HL-60/S4 (cell line): ENCODE data around the gene ERI3.

Experiments
- in situ Hi-C: fragments of 300-500 bp; cut with MboI; formaldehyde crosslinking; loops from 2 replicates; pipeline ENCODE4 v1.14.3; 2022; ENCODE audit warnings: low sequenced_read_pairs

The ERI3 gene

GRCh38 chr1:44351289-44351688, 3.8 kb downstream of the ERI3 start:
- in situ Hi-C loops = no loop called here

GRCh38 chr1:44348061-44348485, 7.0 kb downstream of the ERI3 start:
- in situ Hi-C loops = no loop called here

- in situ Hi-C loops = no loop called here
Measured at GRCh38 chr1:44347280-44347679, 7.8 kb downstream of the ERI3 start.

GRCh38 chr1:44346878-44347277, 8.2 kb downstream of the ERI3 start:
- in situ Hi-C loops = no loop called here

GRCh38 chr1:44346184-44346583, 8.9 kb downstream of the ERI3 start:
- in situ Hi-C loops = no loop called here

GRCh38 chr1:44345187-44345775, 9.8 kb downstream of the ERI3 start:
- in situ Hi-C loops = no loop called here

GRCh38 chr1:44339731-44340130, 15.3 kb downstream of the ERI3 start:
- in situ Hi-C loops = no loop called here

- in situ Hi-C loops = no loop called here
Measured at GRCh38 chr1:44338136-44338535, 16.9 kb downstream of the ERI3 start.

- in situ Hi-C loops = no loop called here
Measured at GRCh38 chr1:44336668-44337067, 18.4 kb downstream of the ERI3 start.

- in situ Hi-C loops = no loop called here
Measured at GRCh38 chr1:44334968-44335367, 20.1 kb downstream of the ERI3 start.

- in situ Hi-C loops = no loop called here
Measured at GRCh38 chr1:44333376-44333775, 21.7 kb downstream of the ERI3 start.

GRCh38 chr1:44332505-44332904, 22.6 kb downstream of the ERI3 start:
- in situ Hi-C loops = no loop called here

GRCh38 chr1:44330935-44331334, 24.1 kb downstream of the ERI3 start:
- in situ Hi-C loops = no loop called here

- in situ Hi-C loops = no loop called here
Measured at GRCh38 chr1:44328671-44329416, 26.2 kb downstream of the ERI3 start.

- in situ Hi-C loops = no loop called here
Measured at GRCh38 chr1:44327679-44328491, 27.2 kb downstream of the ERI3 start.

GRCh38 chr1:44326821-44327465, 28.1 kb downstream of the ERI3 start:
- in situ Hi-C loops = no loop called here

- in situ Hi-C loops = no loop called here
Measured at GRCh38 chr1:44326024-44326701, 28.9 kb downstream of the ERI3 start.

GRCh38 chr1:44323947-44324346, 31.1 kb downstream of the ERI3 start:
- in situ Hi-C loops = no loop called here

GRCh38 chr1:44322367-44322766, 32.7 kb downstream of the ERI3 start:
- in situ Hi-C loops = no loop called here

GRCh38 chr1:44321466-44321865, 33.6 kb downstream of the ERI3 start:
- in situ Hi-C loops = no loop called here
